ENCODE results near the gene PTGFRN.

The PTGFRN gene

GRCh38 chr1:116918714-116919357 lies 9.1 kb downstream of the PTGFRN start:
- H3K4me3 ChIP-seq (ENCODE audit: low read depth, low read length), result no peak overlapping the region
- POLR2A ChIA-PET, result interaction anchor here (1.1 kb wide), 1 partner anchor 10 kb away, joined by 3 read pairs; no protein-coding TSS in a partner anchor
- CTCF ChIA-PET, result no interaction called here
- DNase-seq (ENCODE audit: low read depth, low spot score), result no peak
- no peak for TF ChIP-seq CTCF (IDR thresholded peaks at IDR 0.05; ENCODE audit: insufficient read depth, low read length, missing control alignments)

- no peak for TF ChIP-seq CTCF (IDR thresholded peaks at IDR 0.05; ENCODE audit: insufficient read depth, low read length, missing control alignments)
- ChIA-PET POLR2A (interaction anchor here (1.1 kb wide), 1 partner anchor 9 kb away, joined by 3 read pairs; no protein-coding TSS in a partner anchor), CTCF (interaction anchor here (1.4 kb wide), 1 partner anchor 12 kb away, joined by 3 read pairs; no protein-coding TSS in a partner anchor)
- no peak overlapping the region for H3K4me3 ChIP-seq (ENCODE audit: low read depth, low read length)
- no peak for DNase-seq (ENCODE audit: low read depth, low spot score)
Observed at GRCh38 chr1:116919802-116920201, 10.1 kb downstream of the PTGFRN start.

DNA sequence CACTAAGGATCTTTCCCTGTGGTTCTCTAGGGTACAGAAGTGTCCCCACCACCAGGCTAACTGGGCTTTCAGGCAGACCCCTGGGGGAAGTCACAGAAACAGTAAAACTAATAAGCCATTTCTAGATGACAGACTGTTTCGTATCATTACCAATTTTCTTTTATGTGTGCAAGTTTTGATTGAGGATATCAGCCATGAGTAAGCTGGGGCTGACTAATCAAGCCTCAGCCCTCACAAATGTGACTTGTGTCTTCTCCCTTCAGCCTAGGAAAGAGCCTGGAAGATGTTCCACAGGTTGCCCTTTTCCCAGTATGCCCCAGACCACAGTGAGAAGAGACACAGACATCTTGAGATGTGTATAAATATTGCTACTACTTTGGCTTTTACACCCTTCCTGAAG lies 10.5 kb downstream of the PTGFRN start:
- TF ChIP-seq CTCF (IDR thresholded peaks at IDR 0.05; ENCODE audit: insufficient read depth, low read length, missing control alignments), result no peak
- CTCF ChIA-PET, result interaction anchor here (1.4 kb wide), 1 partner anchor 11 kb away, joined by 3 read pairs; no protein-coding TSS in a partner anchor

GRCh38 chr1:116921301-116921885 lies 11.7 kb downstream of the PTGFRN start:
- ChIA-PET CTCF (no interaction called here), POLR2A (no interaction called here)
- no peak for TF ChIP-seq CTCF (IDR thresholded peaks at IDR 0.05; ENCODE audit: insufficient read depth, low read length, missing control alignments)
- no peak overlapping the region for H3K4me3 ChIP-seq (ENCODE audit: low read depth, low read length)
- DNase-seq (ENCODE audit: low read depth, low spot score), result no peak

More for the DNA sequence above, 10.5 kb downstream of the PTGFRN start:
- POLR2A ChIA-PET, result no interaction called here
- no peak overlapping the region for H3K4me3 ChIP-seq (ENCODE audit: low read depth, low read length)
- DNase-seq (ENCODE audit: low read depth, low spot score), result no peak

DNA sequence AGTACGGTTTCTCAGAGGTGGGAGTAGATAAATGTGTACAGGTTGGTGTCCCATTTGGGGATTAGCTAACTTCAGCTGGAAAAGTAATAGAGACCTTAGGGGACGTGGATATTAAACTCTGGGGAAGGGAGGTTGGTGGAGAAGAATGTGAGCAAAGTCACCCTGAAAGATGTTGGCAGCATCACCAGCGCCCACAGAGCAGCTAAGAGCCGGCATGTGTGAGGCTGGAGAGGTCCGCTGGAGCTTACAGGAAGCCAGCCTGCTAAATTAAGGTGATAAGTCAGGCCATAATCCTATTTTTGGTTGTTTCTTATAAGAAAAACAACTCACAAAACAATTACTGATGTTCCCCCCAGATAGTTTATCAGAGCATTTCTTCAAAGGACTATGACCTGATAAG lies 12.2 kb downstream of the PTGFRN start:
- POLR2A ChIA-PET, result no interaction called here
- no peak overlapping the region for H3K4me3 ChIP-seq (ENCODE audit: low read depth, low read length)
- no peak for DNase-seq (ENCODE audit: low read depth, low spot score)
- CTCF ChIA-PET, result no interaction called here
- no peak for TF ChIP-seq CTCF (IDR thresholded peaks at IDR 0.05; ENCODE audit: insufficient read depth, low read length, missing control alignments)

DNA sequence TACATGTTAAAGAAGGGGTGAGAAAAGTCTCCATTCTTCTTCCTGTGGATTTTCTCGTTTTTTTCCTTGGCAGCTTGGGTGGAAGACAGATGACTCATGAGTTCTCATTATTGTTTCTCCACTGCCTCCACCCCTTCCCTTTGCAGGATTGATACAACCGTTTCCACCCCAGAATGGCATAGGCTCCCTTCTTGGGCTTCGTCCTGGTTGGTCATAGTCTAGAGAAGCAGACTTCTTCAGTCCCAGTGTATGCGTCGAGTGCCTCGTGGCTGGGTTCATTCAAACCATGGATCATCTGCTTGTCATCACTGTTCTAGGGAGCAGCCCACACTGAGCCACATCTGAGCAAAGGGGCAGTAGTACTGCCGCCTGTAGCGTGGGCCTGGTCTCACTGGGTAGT lies 13.7 kb downstream of the PTGFRN start:
- H3K4me3 ChIP-seq (ENCODE audit: low read depth, low read length), result no peak overlapping the region
- CTCF ChIA-PET, result no interaction called here
- TF ChIP-seq CTCF (IDR thresholded peaks at IDR 0.05; ENCODE audit: insufficient read depth, low read length, missing control alignments), result no peak
- POLR2A ChIA-PET, result no interaction called here
- DNase-seq (ENCODE audit: low read depth, low spot score), result no peak

Measured in AG04449 (cell line).